ENCODE results near the gene UBXN6.

UBXN6 gene

GRCh38 chr19:4439243-4439642 is 18.4 kb downstream of the UBXN6 start:
- no peak for TF ChIP-seq CTCF (IDR thresholded peaks at IDR 0.05)

- no peak for TF ChIP-seq CTCF (IDR thresholded peaks at IDR 0.05)
Measured at GRCh38 chr19:4437103-4437502, 20.5 kb downstream of the UBXN6 start.

- no peak for TF ChIP-seq CTCF (IDR thresholded peaks at IDR 0.05)
Measured at GRCh38 chr19:4436231-4436630, 21.4 kb downstream of the UBXN6 start.

- TF ChIP-seq CTCF (IDR thresholded peaks at IDR 0.05) = no peak
Measured at GRCh38 chr19:4434391-4434790, 23.2 kb downstream of the UBXN6 start.

- TF ChIP-seq CTCF (IDR thresholded peaks at IDR 0.05) = no peak
Measured at GRCh38 chr19:4432918-4433506, 24.6 kb downstream of the UBXN6 start.

- TF ChIP-seq CTCF (IDR thresholded peaks at IDR 0.05) = no peak
Measured at GRCh38 chr19:4431808-4432674, 25.6 kb downstream of the UBXN6 start.

GRCh38 chr19:4431296-4431695 is 26.3 kb downstream of the UBXN6 start:
- no peak for TF ChIP-seq CTCF (IDR thresholded peaks at IDR 0.05)
